ENCODE results near the gene MTMR10.

The MTMR10 gene

DNA sequence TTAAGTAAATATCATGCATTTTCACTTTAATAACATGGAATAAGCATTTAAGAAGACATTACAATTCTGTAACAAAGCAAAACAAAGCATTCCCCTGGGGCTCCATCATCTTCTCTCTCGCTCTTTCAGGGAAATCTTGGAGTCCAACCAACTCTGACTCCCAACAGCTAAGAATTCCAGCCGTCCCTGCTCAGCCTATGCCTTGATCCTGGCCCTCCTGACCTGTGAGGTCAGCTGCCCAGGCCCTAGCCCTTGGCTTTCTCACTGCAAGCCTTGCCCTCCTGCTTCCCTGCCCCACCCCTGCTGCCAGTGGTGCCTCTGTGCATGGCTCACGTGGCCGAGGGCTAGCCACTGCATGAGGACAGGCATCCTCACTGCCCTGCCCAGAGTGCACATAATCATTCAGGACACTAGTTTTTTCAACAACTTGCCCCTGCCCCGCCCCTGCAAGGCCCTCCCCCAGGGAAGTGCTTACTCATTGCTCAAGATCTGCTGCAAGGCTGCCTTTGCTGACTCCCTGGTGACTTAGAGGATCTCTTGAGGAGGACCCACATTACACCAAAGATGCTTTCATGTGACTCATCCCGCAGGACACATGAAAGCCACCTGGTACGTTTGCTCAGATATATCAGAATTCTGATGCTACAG, 37.6 kb downstream of the MTMR10 start:
- peak; percentile 41 for DNase-seq

- DNase-seq: no peak
Observed at GRCh38 chr15:30953183-30953582, 38.2 kb downstream of the MTMR10 start.

DNA sequence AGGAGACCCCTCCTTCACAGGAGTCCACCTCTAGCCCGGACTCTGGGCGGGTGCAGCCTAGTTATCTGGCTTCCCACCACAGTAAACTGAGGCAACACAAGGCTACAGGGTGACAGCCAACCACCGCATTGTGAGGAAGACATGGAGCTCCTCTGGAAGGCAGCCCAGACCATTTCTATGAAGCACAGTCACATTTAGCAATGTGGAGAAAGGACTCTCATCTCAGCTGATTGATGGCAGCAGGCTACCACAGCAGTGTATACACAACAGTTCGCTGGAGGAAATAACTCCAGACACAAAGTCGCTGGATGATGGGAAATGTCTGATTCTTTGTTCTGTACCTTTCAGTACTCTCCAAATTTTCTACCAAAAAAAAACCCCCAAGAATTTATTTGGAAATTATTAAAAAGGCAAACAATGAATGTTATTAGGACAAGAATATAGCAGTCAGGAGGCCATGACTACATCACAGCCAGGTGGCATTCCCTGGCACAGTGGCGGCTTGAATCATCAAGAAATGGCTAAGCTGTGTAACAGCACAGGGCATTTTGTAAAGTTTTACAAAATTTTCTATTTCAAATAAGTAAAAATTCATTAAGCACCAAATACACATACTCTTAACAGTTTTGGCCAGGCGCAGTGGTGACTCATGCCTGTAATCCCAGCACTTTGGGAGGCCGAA, 47.6 kb downstream of the MTMR10 start:
- no peak for DNase-seq

GRCh38 chr15:30941520-30941919, 49.9 kb downstream of the MTMR10 start:
- DNase-seq: no peak

- DNase-seq: no peak
Observed at GRCh38 chr15:30940359-30940758, 51.1 kb downstream of the MTMR10 start.

DNA sequence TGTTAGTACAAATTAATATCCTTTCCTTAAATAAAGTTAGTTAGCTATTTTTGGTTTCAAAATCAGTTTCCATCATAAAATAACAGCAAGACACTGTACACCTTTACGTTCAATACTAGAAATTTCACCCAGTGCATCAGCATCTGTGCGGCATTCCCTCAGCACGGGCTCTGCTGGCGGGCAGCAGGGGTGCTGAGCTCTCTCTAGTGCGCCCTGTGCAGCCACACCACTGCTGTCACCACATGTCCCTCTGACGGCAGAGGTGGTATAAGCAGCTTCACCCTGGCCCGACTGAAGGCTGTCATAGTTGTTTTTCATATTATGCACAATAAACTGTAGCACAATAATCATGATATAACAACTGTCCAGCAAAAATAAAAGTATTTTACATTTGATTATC, 52.3 kb downstream of the MTMR10 start:
- no peak for DNase-seq

DNA sequence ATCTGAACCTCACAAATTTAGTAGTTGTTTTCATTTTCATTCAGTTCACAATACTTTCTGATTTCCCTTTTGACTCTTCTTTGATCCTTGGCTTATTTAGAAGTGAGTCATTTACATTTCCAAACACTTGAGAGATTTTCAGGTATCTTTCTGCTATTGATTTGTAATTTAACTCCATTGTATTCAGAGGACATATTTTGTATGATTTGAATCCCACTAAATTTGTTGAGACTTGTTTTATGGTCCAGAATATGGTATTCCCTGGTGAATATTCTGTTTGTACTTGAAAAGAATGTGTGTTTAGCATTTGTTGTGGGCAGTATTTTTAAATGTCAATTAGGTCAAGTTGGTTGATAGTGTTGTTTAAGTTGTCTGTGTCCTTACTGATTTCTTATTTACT, 58.1 kb downstream of the MTMR10 start:
- no peak for DNase-seq

DNA sequence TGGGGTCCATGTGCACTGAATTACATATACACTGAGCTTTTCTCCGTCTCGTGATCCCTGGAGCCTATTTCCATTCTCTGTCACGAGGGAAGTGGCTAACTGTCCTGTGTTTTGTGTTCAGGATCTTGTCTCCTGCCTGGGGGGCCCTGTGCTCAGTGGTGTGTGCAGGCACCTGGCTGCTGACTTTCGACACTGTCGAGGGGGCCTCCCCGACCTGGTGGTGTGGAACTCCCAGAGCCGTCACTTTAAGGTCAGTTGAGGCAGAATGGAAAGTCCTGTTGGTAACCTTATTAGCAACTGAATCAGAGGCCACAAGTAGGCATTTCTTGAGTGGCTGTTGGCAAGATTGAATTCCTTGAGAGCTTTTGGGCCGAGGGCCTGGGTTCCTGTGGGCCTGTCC, 61.0 kb downstream of the MTMR10 start:
- DNase-seq: no peak

- DNase-seq: no peak
Observed at GRCh38 chr15:30929982-30930381, 61.4 kb downstream of the MTMR10 start.

GRCh38 chr15:30929064-30929669, 62.3 kb downstream of the MTMR10 start:
- DNase-seq: no peak

GRCh38 chr15:30928076-30928475, 63.4 kb downstream of the MTMR10 start:
- no peak for DNase-seq

DNA sequence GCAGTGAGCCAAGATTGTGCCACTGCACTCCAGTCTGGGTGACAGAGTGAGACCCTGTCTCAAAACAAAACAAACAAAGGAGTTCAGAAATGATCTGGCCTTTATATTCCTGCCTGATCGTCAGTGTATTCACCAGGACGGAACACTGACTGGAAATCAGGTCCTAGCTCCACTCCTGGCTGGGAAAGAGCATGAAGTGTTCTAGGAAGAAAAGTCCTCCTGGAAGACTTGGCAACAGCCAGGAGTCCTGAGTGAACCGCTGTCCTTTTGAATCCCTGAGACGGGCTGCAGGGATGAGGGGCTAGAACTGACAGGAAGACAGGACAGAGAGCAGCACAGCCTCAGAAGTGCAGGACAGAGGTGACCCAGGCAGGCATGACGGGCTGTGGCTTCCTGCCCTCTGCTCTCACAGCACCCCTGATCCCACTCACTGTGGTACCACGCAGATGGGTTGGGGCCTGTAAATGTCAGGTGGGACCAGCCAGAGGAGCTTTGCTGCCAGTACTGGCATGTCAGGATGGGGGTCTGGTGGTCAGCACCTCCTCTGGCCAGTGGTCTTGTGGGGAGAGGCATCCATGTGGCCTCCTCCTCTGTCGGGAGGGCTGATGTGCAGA, 64.2 kb downstream of the MTMR10 start:
- DNase-seq: no peak

GRCh38 chr15:30926161-30926560, 65.3 kb downstream of the MTMR10 start:
- DNase-seq: no peak

- DNase-seq: no peak
Observed at GRCh38 chr15:30925686-30926085, 65.7 kb downstream of the MTMR10 start.

DNA sequence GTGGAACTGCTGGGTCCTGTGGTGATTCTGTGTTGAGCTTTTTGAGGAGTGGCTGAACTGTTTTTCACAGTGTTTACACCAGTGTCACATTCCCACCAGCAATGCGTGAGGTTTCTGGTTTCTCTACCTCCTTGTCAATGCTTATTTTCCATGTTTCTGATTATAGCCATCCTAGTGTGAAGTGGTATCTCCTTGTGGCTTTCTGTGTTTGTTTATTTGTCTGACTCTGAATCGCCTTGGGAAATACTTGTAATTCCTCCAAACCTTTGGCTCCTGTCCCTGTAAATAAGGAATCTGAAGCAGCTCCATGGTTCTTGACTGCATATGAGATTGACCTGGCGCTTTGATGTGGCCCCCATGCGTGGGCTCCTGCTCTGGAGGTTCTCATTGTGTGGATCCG, 67.1 kb downstream of the MTMR10 start:
- no peak for DNase-seq

DNA sequence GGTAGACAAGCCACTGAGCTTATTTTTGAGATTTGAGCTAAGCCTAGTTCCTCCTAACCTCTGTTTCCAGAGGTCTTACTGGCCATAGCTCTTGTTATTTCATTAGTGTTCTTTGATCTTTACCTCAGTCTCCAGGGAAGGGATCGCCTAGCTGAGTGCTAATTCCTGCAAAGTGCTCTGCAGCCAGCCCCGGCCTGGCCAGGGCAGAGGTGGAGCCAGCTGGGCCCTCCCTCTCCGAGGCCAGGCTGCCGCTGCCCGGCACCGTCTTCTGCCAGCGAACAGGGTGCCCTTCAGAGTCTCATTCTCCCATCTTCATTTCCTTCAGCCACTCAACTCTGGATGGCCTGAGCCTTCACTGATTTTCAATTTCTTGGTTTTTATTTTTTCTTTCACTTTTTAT, 68.0 kb downstream of the MTMR10 start:
- no peak for DNase-seq

- no peak for DNase-seq
Observed at GRCh38 chr15:30922480-30923311, 68.7 kb downstream of the MTMR10 start.

- DNase-seq: no peak
Observed at GRCh38 chr15:30921781-30922479, 69.5 kb downstream of the MTMR10 start.

DNA sequence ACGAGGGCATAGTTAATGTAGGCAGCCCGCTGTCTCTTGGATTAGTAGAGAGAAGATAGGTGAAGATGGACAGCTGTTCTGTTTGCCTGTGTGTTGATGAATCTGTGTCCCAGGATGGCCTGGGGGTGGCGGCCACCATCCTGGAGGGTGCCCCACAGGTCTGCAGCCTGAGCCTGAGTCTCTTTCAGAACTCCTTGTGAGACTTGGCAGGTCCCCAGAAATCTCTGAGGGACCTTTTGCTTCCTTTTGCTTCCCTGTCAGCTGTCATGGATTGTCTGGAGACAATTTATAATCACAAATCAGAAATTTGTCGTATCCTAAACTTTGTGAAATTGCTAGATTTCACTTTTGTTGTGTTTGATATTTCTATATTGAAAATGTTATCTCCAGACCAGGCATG, 70.3 kb downstream of the MTMR10 start:
- no peak for DNase-seq

- no peak for DNase-seq
Observed at GRCh38 chr15:30919877-30920550, 71.4 kb downstream of the MTMR10 start.

GRCh38 chr15:30918366-30918765, 73.1 kb downstream of the MTMR10 start:
- DNase-seq: no peak

- no peak for DNase-seq
Observed at GRCh38 chr15:30917675-30918074, 73.8 kb downstream of the MTMR10 start.
